SK-MEL-5 (cell line): Measurements from ENCODE around the gene EPHA3. TPM values are rescaled to one million over a fixed set of nuclear protein-coding genes. Genes with fewer than 3 reads are reported as not detected.

Experiments used
- DNase-seq: peaks from one replicate; pipeline ENCODE4 v3.0.0-alpha.2; 2016; ENCODE audit warnings: low read depth, low spot score
- in situ Hi-C: cut with HindIII; loops from 2 replicates; pipeline ENCODE4 v1.10.0; 2016; ENCODE audit warnings: low sequenced_read_pairs, high pct_unique_total_duplicates, low pct_unique_long_range_greater_than_20kb
- polyA plus RNA-seq, 2 experiments: library from polyadenylated mRNA; depleted of rRNA; stranded (reverse); fragments of >200 nt; gene quantifications; 2 replicates each; pipeline ENCODE4 v1.2.3, GENCODE V29; 2015
- total RNA-seq: library from RNA; depleted of rRNA; stranded (reverse); fragments of >200 nt; shearing (Covaris generic); gene quantifications from 2 replicates; pipeline ENCODE4 v1.2.3, GENCODE V29; 2014; rRNA removed

The EPHA3 gene
- total RNA-seq, result 40.8 and 43.2 TPM in 2 replicates
- 21.8 and 26.8 TPM in 2 replicates for polyA plus RNA-seq (2015; cell fraction: cytosol; rRNA removed)
- 18.9 and 21.3 TPM in 2 replicates for polyA plus RNA-seq (2015; cell fraction: nucleus; rRNA removed)

DNA sequence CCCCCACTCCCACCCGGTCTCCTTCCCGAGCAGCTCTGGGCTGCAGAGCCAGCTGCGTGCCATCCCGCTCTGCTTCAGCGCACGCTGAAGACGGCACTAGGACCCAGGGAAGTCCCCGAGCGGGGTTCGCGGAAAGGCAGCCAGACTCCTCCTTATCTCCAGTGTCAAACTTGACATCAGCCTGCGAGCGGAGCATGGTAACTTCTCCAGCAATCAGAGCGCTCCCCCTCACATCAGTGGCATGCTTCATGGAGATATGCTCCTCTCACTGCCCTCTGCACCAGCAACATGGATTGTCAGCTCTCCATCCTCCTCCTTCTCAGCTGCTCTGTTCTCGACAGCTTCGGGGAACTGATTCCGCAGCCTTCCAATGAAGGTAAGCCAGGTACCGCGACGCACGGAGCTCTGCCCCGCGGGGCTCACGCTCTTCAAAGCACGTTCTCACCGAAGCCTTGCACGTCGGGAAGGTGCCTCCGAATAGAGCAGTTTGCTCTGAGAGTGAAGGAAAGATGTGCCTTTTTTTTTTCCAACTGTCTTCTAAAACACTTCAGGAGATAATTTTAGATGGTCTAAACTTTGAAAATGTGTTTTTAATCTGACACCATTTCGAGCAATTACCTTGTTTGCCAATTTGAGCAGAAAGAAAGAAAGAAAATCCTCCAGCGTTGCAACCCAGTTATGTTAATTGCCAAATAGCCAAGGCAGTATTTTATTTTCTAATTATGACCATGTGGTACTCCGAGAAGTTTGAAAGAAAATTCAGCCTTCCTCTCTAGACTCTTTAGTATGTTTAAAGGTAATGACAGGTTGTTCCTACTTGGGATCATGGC is at the start of gene EPHA3:
Gene EPHA3, plus strand, starts transcription at position 161 of the 830 bp plus-strand sequence. Its CDS starts 128 bp downstream, at position 289.
- in situ Hi-C loops, result no loop called here
- DNase-seq, result peak; percentile 96

DNA sequence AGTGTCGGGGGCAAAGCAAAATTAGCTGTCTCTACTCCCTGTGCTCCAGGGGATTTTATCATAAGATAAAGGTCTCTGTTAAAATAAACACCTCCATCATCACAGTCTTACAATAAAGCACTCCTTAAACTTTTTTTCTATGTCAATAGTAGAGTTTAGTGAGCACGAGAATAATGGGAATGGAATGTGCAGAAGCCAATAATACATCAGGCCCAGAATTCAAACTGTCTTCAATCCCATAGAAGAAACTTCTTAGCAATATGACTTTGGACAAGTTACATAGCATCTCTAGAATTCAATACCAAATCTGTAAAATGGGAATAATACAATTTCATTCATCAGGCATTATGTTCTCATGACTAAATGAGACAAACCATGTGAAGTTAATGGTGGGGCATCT is 49.0 kb upstream of the EPHA3 start:
- DNase-seq, result no peak
- in situ Hi-C loops, result no loop called here

DNA sequence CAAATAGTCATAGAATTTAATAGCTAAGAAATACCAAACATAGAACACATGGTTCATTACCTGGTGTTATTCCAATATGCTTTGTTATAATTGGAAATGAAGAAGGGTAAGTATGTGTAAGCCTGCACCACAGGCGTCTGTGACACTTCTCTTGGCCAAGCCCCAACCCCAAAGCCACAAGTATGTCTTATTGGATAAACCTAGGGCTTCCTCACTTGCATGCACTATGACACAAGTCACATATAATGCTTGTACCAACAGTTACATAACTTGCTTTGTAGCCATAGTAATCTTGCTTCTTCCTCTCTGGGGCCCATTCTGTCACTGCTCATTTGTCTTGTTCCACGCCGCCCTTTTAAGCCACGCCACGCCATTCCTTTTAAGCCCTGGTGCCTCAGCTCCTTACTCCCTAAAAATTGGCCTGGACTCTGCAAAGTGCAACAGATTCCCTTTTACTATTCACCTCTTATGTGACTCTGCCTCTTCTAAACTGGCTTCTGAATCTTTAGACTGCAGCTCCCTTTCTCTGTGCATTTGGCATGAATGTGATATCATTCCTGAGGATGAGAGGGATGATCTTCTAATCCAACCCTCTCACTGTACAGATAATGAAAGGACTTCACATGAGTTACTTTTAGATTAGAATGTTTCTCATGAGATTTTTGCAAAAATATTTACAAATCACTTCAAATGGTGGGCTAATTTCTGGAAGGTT is 48.1 kb upstream of the EPHA3 start:
- DNase-seq, result no peak
- in situ Hi-C loops, result no loop called here

DNA sequence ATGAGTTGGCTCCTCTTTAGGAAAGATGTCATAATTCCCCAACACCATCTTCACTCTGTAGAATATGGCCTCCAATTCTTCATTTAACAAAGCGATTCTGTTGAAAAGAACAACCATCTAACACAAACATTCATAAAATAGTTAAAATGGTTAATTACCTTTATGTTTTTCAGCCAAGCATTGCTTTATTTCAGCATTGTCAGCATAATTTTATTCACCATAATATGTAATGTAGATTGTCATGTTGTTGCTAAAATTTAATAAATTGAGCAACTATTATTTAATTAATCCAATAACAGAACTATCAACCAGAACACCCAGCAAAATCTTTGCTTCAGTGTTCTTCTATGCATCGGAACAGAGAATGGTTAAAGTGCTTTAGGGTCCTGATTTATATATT is 46.2 kb upstream of the EPHA3 start:
- no peak for DNase-seq
- in situ Hi-C loops, result no loop called here

DNA sequence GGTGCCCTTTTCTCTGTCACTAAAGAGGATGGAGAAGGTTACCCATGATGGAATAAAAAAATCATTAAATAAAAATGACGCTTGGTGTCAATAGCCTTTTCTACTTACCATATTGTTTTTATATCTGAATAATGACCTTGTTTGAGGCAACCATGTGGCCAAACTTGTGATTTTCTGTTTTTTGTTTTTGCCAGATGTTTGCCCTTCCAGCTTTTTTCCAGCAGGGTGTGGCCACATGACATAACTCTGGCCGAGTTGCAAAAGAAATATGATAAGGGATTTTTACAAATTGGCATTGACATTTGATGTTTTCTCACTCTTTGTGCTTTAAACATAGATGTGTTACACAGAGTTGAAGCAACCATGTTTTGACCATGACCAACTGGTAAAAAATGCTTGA is 39.7 kb upstream of the EPHA3 start:
- DNase-seq, result peak; percentile 53
- in situ Hi-C loops, result no loop called here

DNA sequence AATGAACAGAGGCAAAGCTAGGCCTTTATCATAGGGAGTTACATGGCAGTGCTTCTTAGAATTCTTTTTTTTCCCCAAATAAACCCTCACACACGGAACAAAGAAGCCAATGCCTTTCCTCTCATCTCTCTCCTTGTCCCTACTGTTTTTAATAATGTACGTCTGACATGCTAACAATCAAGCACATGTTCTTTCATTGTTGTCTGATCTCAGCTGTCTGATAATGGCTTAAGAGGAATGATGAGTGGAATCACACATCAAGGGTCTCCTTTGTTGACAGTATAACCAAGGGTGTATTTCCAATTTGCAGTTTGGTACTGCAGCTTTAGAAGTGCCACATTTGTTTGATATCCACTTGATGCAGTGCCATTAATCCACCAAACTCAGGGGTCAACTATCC is 34.8 kb upstream of the EPHA3 start:
- in situ Hi-C loops, result no loop called here
- DNase-seq, result no peak

DNA sequence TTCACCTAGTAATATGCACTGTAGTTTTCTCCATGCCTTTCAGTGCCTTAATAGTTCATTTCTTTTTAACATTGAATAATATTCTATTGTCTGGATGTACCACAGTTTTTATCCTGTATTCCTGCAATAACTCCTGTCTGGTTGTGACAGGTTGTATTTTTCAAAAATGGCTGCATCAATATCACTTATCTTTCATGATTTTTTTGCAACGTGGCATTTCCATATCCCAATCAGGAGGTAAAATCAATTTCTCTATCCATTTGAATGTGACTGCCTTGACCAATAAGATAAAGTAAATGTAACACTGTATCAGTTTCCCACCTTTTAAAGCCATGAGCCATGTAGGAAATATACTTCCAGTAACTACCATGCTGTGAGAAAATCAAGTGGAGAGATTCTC is 27.5 kb upstream of the EPHA3 start:
- in situ Hi-C loops, result no loop called here
- DNase-seq, result no peak

DNA sequence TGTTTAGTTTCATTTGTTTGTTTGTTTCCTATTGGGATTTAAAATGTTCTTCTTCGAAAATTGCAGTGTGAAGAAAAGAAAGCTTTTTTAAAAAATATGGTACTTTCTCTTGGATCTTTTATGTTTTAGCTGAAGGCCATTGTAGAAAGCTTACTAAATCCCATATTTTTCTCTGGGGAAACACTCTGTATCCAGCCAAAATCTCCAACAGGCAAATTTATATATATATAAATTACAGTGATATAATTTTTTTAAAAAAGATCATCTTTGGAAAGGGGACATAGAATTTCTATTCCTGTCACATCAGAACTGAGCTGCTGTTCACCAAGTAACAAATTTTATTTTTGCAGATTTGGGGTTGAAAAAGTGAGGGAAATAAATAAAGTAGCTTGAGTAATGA is 19.6 kb upstream of the EPHA3 start:
- in situ Hi-C loops, result no loop called here

DNA sequence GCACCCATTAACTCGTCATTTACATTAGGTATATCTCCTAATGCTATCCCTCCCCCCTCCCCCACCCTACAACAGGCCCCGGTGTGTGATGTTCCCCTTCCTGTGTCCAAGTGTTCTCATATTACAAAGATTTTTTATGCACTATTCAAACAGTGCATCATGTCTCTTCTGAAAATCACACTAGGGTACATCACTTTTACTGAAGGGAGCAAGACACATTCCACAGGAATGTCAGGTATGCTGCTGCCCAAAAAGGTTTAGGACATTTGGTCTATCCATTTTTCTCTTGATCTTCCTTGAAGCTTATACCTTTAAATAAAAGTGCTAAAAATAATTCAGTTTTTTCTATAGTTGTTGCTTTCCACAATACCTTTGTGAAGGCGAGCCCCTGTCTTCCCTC is 9.2 kb upstream of the EPHA3 start:
- in situ Hi-C loops, result no loop called here
- no peak for DNase-seq

More for the DNA sequence above, 19.6 kb upstream of the EPHA3 start:
- DNase-seq, result no peak

DNA sequence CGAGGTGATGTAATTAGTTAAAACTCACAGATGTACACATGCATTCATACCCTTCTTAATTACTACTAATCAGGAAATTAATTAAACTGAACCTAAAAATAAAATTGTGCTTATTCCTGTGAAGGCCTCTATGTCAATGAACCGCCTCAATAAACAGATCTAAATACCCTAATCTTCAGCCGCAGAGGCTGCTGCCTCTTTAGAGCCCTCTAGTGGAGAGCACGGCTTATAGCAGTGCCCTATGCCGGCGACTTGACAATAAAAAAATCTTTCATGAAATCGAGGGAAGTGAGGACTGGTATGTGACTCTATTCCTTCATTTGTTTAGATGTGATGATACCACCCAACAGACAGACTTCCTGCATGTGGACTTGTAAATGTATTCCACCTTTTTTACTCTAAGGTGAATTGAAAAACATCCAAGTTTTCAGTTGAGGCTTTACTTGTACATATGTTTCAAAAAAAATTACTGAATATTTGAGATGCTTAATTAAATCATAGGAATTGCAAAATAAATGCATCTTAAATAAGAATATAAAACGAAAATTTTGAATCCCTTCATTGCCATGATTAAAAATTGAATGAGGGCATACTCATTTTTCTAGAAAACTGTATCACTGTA is 8.3 kb upstream of the EPHA3 start:
- in situ Hi-C loops, result no loop called here

DNA sequence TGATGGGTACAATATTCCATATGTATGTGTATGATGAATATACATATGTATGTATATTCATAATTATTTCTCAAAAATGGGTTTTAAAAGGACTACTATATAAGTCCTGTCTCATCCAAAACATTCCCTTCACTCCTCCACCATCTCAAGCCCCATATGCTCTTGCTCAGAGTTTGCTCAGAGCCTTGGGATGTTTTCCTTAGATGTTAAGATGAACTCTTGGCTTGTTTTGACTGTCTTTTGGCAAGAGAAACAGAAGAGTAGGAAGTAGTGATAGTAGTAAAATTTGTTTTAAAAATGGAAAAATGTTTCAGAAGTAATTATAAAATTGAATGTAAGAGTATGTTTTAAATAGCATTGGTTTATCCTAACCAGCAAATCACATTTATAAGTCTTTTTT is 6.2 kb upstream of the EPHA3 start:
- DNase-seq, result no peak
- in situ Hi-C loops, result no loop called here

More for the DNA sequence above, 8.3 kb upstream of the EPHA3 start:
- DNase-seq, result peak; percentile 82

DNA sequence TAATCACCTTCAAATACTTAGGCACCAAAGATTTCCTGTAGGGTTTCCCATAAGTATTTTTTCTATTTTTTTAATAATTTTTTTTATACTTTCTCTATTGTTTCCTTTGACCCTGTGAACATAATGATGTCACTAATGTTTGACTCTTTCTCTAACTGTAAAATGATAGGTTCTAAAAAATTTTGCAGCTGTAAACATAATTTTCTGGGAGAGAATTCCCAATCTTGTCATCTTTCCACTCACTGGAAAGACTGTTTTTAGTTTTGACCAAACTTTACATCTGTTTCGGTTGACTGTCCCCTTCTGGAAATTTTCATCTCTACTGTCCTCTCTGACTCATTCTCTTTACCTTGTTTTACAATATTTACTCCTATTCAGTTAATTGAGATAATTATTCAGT is 5.5 kb upstream of the EPHA3 start:
- in situ Hi-C loops, result no loop called here

DNA sequence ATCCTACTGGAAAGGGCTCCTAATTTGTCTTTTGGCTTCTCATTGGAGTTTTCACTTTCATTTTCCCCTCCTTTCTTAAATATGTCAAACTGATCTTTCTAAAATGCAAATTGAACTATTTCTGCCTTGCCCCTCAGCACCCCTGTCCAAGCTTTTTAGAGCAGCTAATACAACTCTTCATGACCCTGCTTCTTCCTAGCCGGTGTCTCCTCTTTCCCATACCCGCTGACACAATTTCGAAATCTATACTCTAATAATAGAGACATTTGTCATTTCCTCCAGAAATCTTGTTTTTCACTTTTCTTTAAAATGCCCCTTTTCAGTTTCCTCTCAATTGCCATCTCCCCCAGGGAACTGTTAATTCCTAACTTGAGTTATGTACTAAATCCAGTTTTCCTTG is 2.9 kb upstream of the EPHA3 start:
- DNase-seq, result no peak
- in situ Hi-C loops, result no loop called here

More for the DNA sequence above, 5.5 kb upstream of the EPHA3 start:
- DNase-seq, result no peak

DNA sequence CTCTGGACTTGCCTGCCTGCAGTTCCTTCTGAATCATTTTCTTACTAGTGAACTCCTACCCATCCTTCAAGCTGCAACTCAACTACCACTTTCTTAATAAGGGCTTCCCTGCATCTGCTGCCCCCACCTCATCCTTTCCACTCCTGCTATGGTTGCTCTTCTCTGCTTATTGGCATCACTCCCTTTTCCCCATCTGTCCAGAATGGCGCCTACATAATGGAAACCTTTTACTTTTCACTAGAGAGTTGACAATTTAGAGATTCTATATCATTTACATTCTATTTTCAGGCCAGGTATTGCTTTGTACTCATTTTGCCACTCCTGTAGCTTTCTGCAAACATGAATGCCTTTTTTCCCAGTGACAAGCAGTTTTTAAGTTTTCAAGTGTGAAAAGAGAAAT is 1.9 kb upstream of the EPHA3 start:
- in situ Hi-C loops, result no loop called here
- no peak for DNase-seq

DNA sequence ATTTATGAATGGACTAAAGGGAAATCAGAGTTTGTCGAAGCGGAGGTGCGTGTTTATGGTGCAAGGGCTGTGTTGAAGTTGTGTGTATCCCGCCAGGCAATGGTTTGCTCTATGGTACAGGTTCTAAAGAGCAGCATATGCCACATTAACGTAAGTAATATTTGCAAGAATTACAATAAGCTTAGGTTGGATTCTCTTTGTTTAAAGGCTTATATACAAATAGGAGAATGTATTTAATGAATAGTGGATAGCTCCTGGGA is 800 bp downstream of the EPHA3 start:
- DNase-seq, result no peak
- in situ Hi-C loops, result no loop called here

DNA sequence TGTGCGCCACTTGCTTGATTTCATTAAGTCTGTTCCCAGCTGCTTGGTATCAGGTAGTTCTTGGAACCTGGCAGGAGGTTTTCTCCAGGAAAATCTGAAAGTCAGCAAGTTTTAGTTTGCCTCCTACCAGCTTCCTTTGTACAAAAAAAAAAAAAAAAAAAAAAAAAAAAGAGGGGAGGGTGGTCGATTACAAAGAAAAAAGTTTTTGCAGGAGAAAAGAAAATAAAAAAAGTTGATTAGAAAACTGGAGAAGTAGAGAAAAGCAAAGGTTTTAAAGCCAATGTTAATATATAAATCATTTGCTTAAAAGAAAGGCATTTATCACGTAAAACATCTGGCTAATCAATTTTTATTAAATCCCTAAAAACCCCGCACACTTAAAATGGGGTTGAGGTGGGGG is 5.9 kb downstream of the EPHA3 start:
- no peak for DNase-seq
- in situ Hi-C loops, result no loop called here

DNA sequence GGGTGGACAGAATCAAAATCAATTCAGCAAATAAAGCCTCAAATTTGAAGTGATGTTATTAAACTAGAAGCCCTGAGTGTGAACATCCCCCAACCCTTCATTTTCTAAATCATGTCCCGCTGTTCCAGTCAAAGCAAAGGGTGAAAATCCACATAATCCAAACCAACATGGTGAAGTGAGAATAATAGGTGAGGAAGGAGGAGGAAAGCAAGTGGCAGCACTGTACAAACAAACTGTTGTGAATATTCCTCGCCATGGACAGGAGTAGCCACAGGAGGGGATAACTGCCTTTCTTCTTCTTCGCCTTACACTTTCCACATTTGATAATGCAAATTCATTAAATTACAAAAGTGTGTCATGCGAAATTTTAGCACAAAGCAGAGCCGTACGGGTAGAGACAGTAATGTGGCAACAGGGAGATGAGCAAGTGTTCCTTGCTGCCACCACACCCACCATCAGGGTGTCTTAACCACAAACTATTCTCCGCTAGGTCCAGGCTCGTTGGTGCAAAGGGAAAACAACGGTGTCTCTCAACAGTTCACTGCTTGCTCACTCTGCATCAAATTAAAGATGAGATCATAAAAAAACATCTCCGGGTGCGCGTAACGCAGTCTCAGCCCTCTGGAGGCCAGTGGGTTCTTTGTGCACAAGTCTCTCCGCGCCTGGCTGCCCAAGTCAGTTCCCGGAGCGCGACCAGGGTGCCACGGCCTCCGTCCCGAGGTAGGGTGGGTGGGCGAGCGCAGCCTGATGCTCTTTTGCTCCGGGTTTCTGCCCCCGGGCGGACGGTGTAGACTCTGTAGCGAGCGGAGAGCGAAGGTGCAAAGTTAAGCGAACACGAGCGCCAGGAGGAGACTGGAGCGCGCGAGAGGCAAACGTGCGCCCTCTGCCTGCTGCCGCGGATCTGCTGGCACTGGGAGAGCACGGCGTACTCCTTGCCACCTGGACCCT is 6.7 kb downstream of the EPHA3 start:
- in situ Hi-C loops, result no loop called here

DNA sequence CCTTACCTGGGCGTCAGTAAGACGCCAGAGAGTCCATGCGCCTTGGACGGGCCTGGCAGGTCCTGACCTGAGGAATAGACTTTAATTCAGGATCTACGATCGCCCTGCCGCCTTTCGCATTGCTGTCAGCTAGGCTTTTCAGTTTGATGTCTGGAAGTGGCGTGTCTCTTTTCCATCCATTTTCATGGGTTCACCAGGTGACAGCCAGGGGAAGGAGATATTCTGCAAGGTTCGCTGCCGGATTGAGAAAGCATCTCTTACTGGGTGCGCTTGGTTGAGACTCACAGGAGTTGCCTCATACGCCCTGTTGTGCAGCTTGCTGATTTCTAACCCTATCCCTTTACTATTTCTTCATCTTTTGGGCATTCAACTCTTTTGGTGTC is 7.4 kb downstream of the EPHA3 start:
- in situ Hi-C loops, result no loop called here
- no peak for DNase-seq

More for the DNA sequence above, 6.7 kb downstream of the EPHA3 start:
- peak; percentile 85 for DNase-seq
